GM21528 (cell line): ENCODE results near the gene LUM.

Experiments
- ATAC-seq: cut with Tn5 transposase; IDR thresholded peaks from one replicate; pipeline ENCODE4 v1.9.1; 2021; ENCODE audit warnings: mild to moderate bottlenecking, moderate library complexity; ENCODE audit not compliant: unreplicated experiment, low FRiP score

LUM gene

GRCh38 chr12:91078501-91078900 lies 32.8 kb downstream of the LUM start:
- no peak for ATAC-seq

GRCh38 chr12:91077228-91077954 lies 33.9 kb downstream of the LUM start:
- no peak for ATAC-seq

- ATAC-seq, result no peak
Observed at GRCh38 chr12:91074851-91075250, 36.4 kb downstream of the LUM start.

GRCh38 chr12:91074154-91074709 lies 37.1 kb downstream of the LUM start:
- no peak for ATAC-seq

- ATAC-seq, result no peak
Observed at GRCh38 chr12:91073426-91073825, 37.9 kb downstream of the LUM start.

- no peak for ATAC-seq
Observed at GRCh38 chr12:91072931-91073330, 38.4 kb downstream of the LUM start.

- ATAC-seq, result no peak
Observed at GRCh38 chr12:91070936-91071335, 40.4 kb downstream of the LUM start.

GRCh38 chr12:91065396-91065795 lies 45.9 kb downstream of the LUM start:
- ATAC-seq, result no peak

GRCh38 chr12:91064640-91065039 lies 46.7 kb downstream of the LUM start:
- no peak for ATAC-seq

- ATAC-seq, result no peak
Observed at GRCh38 chr12:91061091-91061490, 50.2 kb downstream of the LUM start.

- no peak for ATAC-seq
Observed at GRCh38 chr12:91059211-91059610, 52.1 kb downstream of the LUM start.

GRCh38 chr12:91058786-91059185 lies 52.5 kb downstream of the LUM start:
- ATAC-seq, result no peak

- no peak for ATAC-seq
Observed at GRCh38 chr12:91057368-91058165, 53.7 kb downstream of the LUM start, which contains the start of gene KERA. Gene KERA, minus strand, starts transcription at chr12:91058024. Its CDS starts 1,743 bp downstream, at chr12:91056281.

GRCh38 chr12:91056488-91056887 lies 54.8 kb downstream of the LUM start:
- no peak for ATAC-seq

GRCh38 chr12:91055976-91056375 lies 55.3 kb downstream of the LUM start:
- ATAC-seq, result no peak

GRCh38 chr12:91053951-91054715 lies 57.2 kb downstream of the LUM start:
- no peak for ATAC-seq
